HepG2 (cell line): Measurements from ENCODE around the gene PCCB. TPM values are rescaled to one million over a fixed set of nuclear protein-coding genes. Genes with fewer than 3 reads are reported as not detected.

Source experiments
- CC2D1A ChIP-seq: sonication (generic); formaldehyde crosslinking; IDR thresholded peaks from 2 replicates; pipeline ENCODE4 v1.8.1; 2023; ENCODE audit warnings: mild to moderate bottlenecking, missing genetic modification reagents
- ETS1 ChIP-seq: sonication (generic); formaldehyde crosslinking; IDR thresholded peaks from 2 replicates; pipeline ENCODE4 v1.4.0; 2020; ENCODE audit warnings: missing genetic modification reagents
- HOXA3 ChIP-seq: sonication (generic); formaldehyde crosslinking; IDR thresholded peaks from 2 replicates; pipeline ENCODE4 v1.5.0; 2020; ENCODE audit warnings: missing genetic modification reagents
- MAF1 ChIP-seq: sonication (generic); formaldehyde crosslinking; IDR thresholded peaks from 2 replicates; pipeline ENCODE4 v1.5.0; 2020; ENCODE audit warnings: missing genetic modification reagents, borderline replicate concordance
- MAFF ChIP-seq: IDR thresholded peaks from 2 replicates; pipeline ENCODE4 v1.6.1; 2011; ENCODE audit warnings: low read depth, low read length, improper control_type of control experiment
- MAX ChIP-seq: IDR thresholded peaks from 2 replicates; pipeline ENCODE4 v1.6.1; 2012; ENCODE audit warnings: inconsistent platforms
- NFE2 ChIP-seq: sonication (generic); formaldehyde crosslinking; IDR thresholded peaks from 2 replicates; pipeline ENCODE4 v1.4.0; 2020; ENCODE audit warnings: missing genetic modification reagents
- NFKB2 ChIP-seq: sonication (generic); formaldehyde crosslinking; IDR thresholded peaks from 2 replicates; pipeline ENCODE4 v1.4.0; 2020; ENCODE audit warnings: missing genetic modification reagents, borderline replicate concordance
- NPAS2 ChIP-seq: sonication (generic); formaldehyde crosslinking; IDR thresholded peaks from 2 replicates; pipeline ENCODE4 v1.8.0; 2022; ENCODE audit warnings: mild to moderate bottlenecking, missing genetic modification reagents, borderline replicate concordance
- PREB ChIP-seq: sonication (generic); formaldehyde crosslinking; IDR thresholded peaks from 2 replicates; pipeline ENCODE4 v1.4.0; 2020; ENCODE audit warnings: missing genetic modification reagents
- PTBP1 ChIP-seq: fragments of 200-400 bp; formaldehyde crosslinking; IDR thresholded peaks from 2 replicates; pipeline ENCODE4 v1.6.1; 2018; ENCODE audit warnings: low read length, low read depth; ENCODE audit not compliant: poor library complexity, severe bottlenecking
- SMC3 ChIP-seq: IDR thresholded peaks from 2 replicates; pipeline ENCODE4 v1.6.1; 2011; ENCODE audit warnings: low read length, improper control_type of control experiment
- SMYD3 ChIP-seq: sonication (generic); formaldehyde crosslinking; IDR thresholded peaks from 2 replicates; pipeline ENCODE4 v1.8.1; 2023; ENCODE audit warnings: mild to moderate bottlenecking, missing genetic modification reagents
- SRSF9 ChIP-seq: fragments of 200-400 bp; formaldehyde crosslinking; IDR thresholded peaks from 2 replicates; pipeline ENCODE4 v1.6.1; 2018; ENCODE audit warnings: borderline replicate concordance, mild to moderate bottlenecking, low read depth, low read length; ENCODE audit not compliant: insufficient read depth, poor library complexity, severe bottlenecking
- STAG1 ChIP-seq: sonication (generic); formaldehyde crosslinking; IDR thresholded peaks from 2 replicates; pipeline ENCODE4 v1.4.0; 2020; ENCODE audit warnings: missing genetic modification reagents
- TFDP1 ChIP-seq: IDR thresholded peaks from 2 replicates; pipeline ENCODE4 v1.6.1; 2016; ENCODE audit warnings: missing compliant biosample characterization, missing genetic modification reagents, borderline replicate concordance
- ZNF512B ChIP-seq: sonication (generic); formaldehyde crosslinking; IDR thresholded peaks from 2 replicates; pipeline ENCODE4 v1.5.1; 2020; ENCODE audit warnings: missing genetic modification reagents, mild to moderate bottlenecking, borderline replicate concordance
- ZNF792 ChIP-seq: IDR thresholded peaks from 2 replicates; pipeline ENCODE4 v1.6.1; 2016
- ZNF800 ChIP-seq: sonication (generic); formaldehyde crosslinking; IDR thresholded peaks from 2 replicates; pipeline ENCODE4 v1.4.0; 2020; ENCODE audit warnings: missing genetic modification reagents
- polyA plus RNA-seq, 8 experiments: library from polyadenylated mRNA; depleted of rRNA in 3 of 8; stranded (reverse) in 7 of 8; unstranded in 1 of 8; fragments of >200 nt; fragmentation: Illumina TruSeq in 4 of 8; extraction: Trizol in 4 of 8; gene quantifications; 2 replicates each; pipeline versions ENCODE4 v1.2.1 to v1.2.3, GENCODE V29; 2011 to 2016; ENCODE audit warnings: low read depth in 4 of 8, missing spikeins in 1 of 8, mixed read lengths in 1 of 8; ENCODE audit not compliant: insufficient read depth in 1 of 8
- total RNA-seq, 5 experiments: library from RNA; depleted of rRNA; stranded (reverse); fragments of >200 nt; fragmentation: Illumina TruSeq; extraction: Trizol; gene quantifications; 2 replicates each; pipeline ENCODE4 v1.2.3, GENCODE V29; 2016; ENCODE audit warnings: low read depth in 1 of 5

Gene PCCB
- total and polyA plus RNA-seq, 2 of the 13 experiments (the other 11 are each of a cell fraction or from before 2014, with no cell fraction given) = 84.1 to 88.7 TPM

DNA sequence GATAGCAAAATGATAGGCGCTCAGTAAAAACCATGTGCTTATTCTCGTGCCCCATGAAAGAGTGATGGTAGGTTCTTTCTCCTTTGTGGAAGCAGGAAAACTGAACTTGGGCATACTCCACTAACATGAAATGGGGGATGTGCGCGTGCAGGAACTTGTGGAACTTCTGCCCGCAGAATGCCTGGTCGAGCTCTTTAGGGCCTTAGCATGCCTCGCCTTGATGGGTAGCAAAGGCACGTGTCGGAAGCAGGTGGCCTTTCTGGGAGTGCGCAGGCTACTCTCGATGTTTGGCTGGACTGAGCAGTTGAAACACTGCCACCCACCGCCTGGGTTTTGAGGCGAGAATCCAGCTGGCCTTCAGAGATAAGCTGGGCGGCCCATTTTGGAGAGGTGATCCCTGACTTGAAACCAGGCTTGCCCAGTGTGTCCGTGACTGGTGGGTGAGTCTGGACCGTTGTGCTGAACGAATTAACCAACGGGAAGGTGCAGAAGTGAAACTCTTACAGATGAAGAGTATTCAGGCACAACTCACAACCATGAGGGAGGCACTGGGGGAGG, 842 bp downstream of the PCCB start (continued):
- no peak for TF ChIP-seq MAFF
- TF ChIP-seq ZNF800 = peak; percentile 81
- TF ChIP-seq CC2D1A (CRISPR knock-in tag) = no peak
- TF ChIP-seq ZNF512B (CRISPR knock-in tag) = no peak
- peak; percentile 76; the same call in 1 of the 2 replicates for TF ChIP-seq NPAS2 (CRISPR knock-in tag)
- TF ChIP-seq NFKB2 = peak; percentile 99
- TF ChIP-seq SMYD3 (CRISPR knock-in tag) = peak; percentile 75; the same call in 1 of the 2 replicates
- TF ChIP-seq MAX = peak; percentile 99
- TF ChIP-seq MAF1 (CRISPR knock-in tag) = 0 out of 2 replicates have a peak, but pooled peaks have one; percentile 63
- no peak for TF ChIP-seq NFE2 (CRISPR knock-in tag)
- TF ChIP-seq PTBP1 = peak; percentile 60
- peak; percentile 55 for TF ChIP-seq STAG1 (CRISPR knock-in tag)
- TF ChIP-seq ZNF792 (CRISPR knock-in tag) = 0 out of 2 replicates have a peak, but pooled peaks have one; percentile 2
- TF ChIP-seq PREB (CRISPR knock-in tag) = peak; percentile 85; the same call in 1 of the 2 replicates
- TF ChIP-seq HOXA3 (CRISPR knock-in tag) = peak; percentile 50
- TF ChIP-seq TFDP1 = peak; percentile 95
- no peak for TF ChIP-seq SRSF9
- TF ChIP-seq SMC3 = no peak
- peak; percentile 95 for TF ChIP-seq ETS1 (CRISPR knock-in tag)
